Measurements from ENCODE around the gene ZNF311.
"Not testable (repeated sequence)": the region's sequence is repeated elsewhere in the genome, so short reads cannot be mapped to it uniquely, and the experiment has no call there.

Gene ZNF311

DNA sequence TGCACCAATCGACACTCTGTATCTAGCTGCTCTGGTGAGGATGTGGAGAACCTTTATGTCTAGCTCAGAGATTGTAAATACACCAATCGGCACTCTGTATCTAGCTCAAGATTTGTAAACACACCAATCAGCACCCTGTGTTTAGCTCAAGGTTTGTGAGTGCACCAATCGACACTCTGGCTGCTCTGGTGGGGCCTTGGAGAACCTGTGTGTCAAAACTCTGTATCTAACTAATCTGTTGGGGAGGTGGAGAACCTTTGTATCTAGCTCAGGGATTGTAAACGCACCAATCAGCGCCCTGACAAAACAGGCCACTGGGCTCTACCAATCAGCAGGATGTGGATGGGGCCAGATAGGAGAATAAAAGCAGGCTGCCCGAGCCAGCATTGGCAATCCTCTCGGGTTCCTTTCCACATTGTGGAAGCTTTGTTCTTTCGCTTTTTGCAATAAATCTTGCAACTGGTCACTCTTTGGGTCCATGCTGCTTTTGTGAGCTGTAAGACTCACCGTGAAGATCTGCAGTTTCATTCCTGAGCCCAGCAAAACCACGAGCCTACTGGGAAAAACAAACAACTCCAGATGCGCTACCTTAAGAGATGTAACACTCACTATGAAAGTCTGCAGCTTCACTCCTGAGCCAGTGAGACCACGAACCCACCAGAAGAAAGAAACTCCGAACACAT is 46.4 kb downstream of the ZNF311 start:
- not testable (repeated sequence) for H2AFZ ChIP-seq (ENCODE audit: low read depth, low read length); H3K9me3 ChIP-seq (ENCODE audit: low read length)

DNA sequence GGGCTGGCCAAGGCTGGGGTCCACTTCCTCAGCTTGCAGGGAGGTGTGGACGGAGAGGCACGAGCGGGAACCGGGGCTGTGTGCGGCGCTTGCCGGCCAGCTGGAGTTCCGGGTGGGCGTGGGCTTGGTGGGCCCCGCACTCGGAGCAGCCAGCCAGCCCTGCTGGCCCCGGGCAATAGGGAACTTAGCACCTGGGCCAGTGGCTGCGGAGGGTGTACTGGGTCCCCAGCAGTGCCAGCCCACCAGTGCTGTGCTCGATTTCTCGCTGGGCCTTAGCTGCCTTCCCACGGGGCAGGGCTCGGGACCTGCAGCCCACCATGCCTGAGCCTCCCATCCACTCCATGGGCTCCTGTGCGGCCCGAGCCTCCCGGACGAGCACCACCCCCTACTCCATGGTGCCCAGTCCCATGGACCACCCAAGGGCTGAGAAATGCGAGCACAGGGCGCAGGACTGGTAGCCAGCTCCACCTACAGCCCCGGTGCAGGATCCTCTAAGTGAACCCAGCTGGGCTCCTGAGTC is 47.3 kb downstream of the ZNF311 start:
- H3K9me3 ChIP-seq (ENCODE audit: low read length); H2AFZ ChIP-seq (ENCODE audit: low read depth, low read length); H3K4me1 ChIP-seq (ENCODE audit: insufficient read depth, low read length); H3K36me3 ChIP-seq (ENCODE audit: insufficient read depth, low read length); H3K27me3 ChIP-seq (ENCODE audit: insufficient read depth, low read length); H3K4me3 ChIP-seq (ENCODE audit: low read length): not testable (repeated sequence)

More for the DNA sequence above, 46.4 kb downstream of the ZNF311 start:
- not testable (repeated sequence) for H3K36me3 ChIP-seq (ENCODE audit: insufficient read depth, low read length); H3K4me3 ChIP-seq (ENCODE audit: low read length); H3K4me1 ChIP-seq (ENCODE audit: insufficient read depth, low read length); H3K27me3 ChIP-seq (ENCODE audit: insufficient read depth, low read length)

GRCh38 chr6:28956331-28956730 is 48.8 kb downstream of the ZNF311 start:
- no peaks in the 10 kb centered on the region for H3K4me1 ChIP-seq (ENCODE audit: insufficient read depth, low read length)
- H3K27me3 ChIP-seq (ENCODE audit: insufficient read depth, low read length): peaks cover 2% of the 10 kb centered on the region
- H3K9me3 ChIP-seq (ENCODE audit: low read length): no peaks in the 10 kb centered on the region
- H3K36me3 ChIP-seq (ENCODE audit: insufficient read depth, low read length): no peaks in the 10 kb centered on the region
- H2AFZ ChIP-seq (ENCODE audit: low read depth, low read length): no peak overlapping the region
- no peak overlapping the region for H3K4me3 ChIP-seq (ENCODE audit: low read length)

DNA sequence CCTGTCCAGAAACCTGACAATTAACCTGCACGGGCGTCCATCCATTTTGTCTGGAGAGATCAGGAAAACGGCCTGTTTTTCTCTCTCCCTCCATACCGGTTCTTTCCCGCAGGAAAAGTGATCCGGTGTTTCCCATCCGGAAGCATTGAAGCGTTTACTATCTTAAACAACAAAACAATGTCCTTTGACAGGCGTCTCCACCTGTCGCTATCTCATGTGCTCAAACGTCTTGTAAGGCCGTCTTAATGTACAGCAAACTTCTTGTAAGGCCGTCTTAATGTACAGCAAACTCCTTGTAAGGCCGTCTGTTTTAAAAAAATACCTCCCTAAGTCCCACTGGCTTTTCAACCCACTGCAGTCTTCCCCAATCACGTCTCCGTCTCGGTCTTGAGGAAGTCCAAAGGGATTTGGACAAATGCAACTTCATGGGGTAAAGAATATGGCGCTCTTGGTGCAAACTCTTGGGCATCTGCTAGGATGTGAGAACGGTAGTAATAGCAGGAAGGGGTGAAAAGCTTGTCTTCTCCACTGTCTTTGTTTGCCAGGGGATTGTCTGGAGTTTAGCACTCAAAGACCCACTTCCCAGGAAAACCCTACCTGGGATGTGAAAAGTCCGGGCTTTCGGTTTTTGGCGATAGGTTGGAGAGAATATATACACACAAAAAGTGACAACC is 51.4 kb downstream of the ZNF311 start:
- H3K27me3 ChIP-seq (ENCODE audit: insufficient read depth, low read length): peaks cover 2% of the 10 kb centered on the region
- no peaks in the 10 kb centered on the region for H3K4me1 ChIP-seq (ENCODE audit: insufficient read depth, low read length)
- peak overlapping the region; percentile 76 for H2AFZ ChIP-seq (ENCODE audit: low read depth, low read length)
- H3K36me3 ChIP-seq (ENCODE audit: insufficient read depth, low read length): no peaks in the 10 kb centered on the region
- H3K9me3 ChIP-seq (ENCODE audit: low read length): no peaks in the 10 kb centered on the region
- peak overlapping the region; percentile 53 for H3K4me3 ChIP-seq (ENCODE audit: low read length)

DNA sequence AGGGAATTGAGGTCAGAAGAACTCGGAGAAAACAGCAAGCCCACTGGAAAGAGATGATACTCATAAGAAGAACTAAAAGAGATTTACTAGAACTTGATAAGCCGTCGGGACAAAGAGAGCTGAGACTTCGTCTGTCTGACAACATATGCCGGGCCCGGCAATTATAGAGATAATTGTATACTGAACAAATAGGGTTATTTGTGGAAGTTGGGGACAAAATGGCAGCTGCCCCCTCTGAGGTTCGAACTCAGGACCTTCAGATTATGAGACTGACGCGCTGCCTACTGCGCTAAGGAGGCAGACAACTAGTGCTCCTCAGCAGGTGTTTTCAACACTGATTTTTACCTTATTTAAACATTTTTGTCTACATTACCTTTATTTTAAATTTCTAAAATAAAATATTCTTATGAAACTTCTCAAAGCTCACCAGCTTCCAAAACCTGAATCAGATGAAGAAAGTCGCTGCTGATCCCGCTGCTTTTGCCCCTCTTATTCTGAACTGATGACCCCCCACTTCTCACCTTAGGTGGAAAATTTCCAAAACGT is 52.0 kb downstream of the ZNF311 start:
- Histone ChIP-seq H3K4me1 (ENCODE audit: insufficient read depth, low read length) (no peaks in the 10 kb centered on the region), H3K36me3 (ENCODE audit: insufficient read depth, low read length) (no peaks in the 10 kb centered on the region), H3K9me3 (ENCODE audit: low read length) (no peaks in the 10 kb centered on the region), H2AFZ (ENCODE audit: low read depth, low read length) (peak overlapping the region; percentile 76), H3K27me3 (ENCODE audit: insufficient read depth, low read length) (peaks cover 2% of the 10 kb centered on the region), H3K4me3 (ENCODE audit: low read length) (peak overlapping the region; percentile 53)

GRCh38 chr6:28949656-28950195 is 55.4 kb downstream of the ZNF311 start:
- H3K9me3 ChIP-seq (ENCODE audit: low read length); H3K27me3 ChIP-seq (ENCODE audit: insufficient read depth, low read length); H3K4me1 ChIP-seq (ENCODE audit: insufficient read depth, low read length); H3K36me3 ChIP-seq (ENCODE audit: insufficient read depth, low read length); H3K4me3 ChIP-seq (ENCODE audit: low read length); H2AFZ ChIP-seq (ENCODE audit: low read depth, low read length): not testable (repeated sequence)

DNA sequence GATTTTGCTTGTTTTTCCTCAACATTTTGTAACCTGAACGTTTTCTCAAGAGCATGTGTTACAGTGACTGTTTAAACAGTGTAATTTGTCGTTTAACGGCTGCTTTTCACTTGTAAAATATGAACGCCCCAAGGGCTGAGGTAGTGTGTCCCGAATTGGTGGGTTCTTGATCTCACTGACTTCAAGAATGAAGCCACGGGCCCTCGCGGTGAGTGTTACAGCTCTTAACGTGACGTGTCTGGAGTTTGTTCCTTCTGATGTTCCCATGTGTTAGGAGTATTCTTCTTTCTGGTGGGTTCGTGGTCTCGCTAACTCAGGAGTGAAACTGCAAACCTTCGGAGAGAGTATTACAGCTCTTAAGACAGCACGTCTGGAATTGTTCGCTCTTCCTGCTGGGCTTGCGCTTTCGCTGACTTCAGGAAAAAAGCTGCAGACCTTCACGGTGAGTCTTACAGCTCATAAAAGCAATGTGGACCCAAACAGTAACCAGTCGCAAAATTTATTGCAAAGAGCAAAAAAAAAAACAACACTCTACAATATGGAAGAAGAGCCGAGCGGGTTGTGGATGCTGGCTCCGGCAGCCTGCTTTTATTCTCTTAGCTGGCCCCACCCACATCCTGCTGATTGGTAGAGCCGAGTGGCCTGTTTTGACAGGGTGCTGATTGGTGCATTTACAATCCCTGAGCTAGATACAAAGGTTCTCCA is 56.2 kb downstream of the ZNF311 start:
- no peaks in the 10 kb centered on the region for H3K9me3 ChIP-seq (ENCODE audit: low read length)
- H3K36me3 ChIP-seq (ENCODE audit: insufficient read depth, low read length): no peaks in the 10 kb centered on the region
- no peaks in the 10 kb centered on the region for H3K4me1 ChIP-seq (ENCODE audit: insufficient read depth, low read length)
- H3K4me3 ChIP-seq (ENCODE audit: low read length): no peak overlapping the region
- no peak overlapping the region for H2AFZ ChIP-seq (ENCODE audit: low read depth, low read length)
- no peaks in the 10 kb centered on the region for H3K27me3 ChIP-seq (ENCODE audit: insufficient read depth, low read length)

GRCh38 chr6:28947831-28948270 is 57.3 kb downstream of the ZNF311 start:
- Histone ChIP-seq H3K36me3 (ENCODE audit: insufficient read depth, low read length) (no peaks in the 10 kb centered on the region), H3K27me3 (ENCODE audit: insufficient read depth, low read length) (no peaks in the 10 kb centered on the region), H3K9me3 (ENCODE audit: low read length) (no peaks in the 10 kb centered on the region), H3K4me3 (ENCODE audit: low read length) (no peak overlapping the region), H3K4me1 (ENCODE audit: insufficient read depth, low read length) (no peaks in the 10 kb centered on the region), H2AFZ (ENCODE audit: low read depth, low read length) (no peak overlapping the region)

DNA sequence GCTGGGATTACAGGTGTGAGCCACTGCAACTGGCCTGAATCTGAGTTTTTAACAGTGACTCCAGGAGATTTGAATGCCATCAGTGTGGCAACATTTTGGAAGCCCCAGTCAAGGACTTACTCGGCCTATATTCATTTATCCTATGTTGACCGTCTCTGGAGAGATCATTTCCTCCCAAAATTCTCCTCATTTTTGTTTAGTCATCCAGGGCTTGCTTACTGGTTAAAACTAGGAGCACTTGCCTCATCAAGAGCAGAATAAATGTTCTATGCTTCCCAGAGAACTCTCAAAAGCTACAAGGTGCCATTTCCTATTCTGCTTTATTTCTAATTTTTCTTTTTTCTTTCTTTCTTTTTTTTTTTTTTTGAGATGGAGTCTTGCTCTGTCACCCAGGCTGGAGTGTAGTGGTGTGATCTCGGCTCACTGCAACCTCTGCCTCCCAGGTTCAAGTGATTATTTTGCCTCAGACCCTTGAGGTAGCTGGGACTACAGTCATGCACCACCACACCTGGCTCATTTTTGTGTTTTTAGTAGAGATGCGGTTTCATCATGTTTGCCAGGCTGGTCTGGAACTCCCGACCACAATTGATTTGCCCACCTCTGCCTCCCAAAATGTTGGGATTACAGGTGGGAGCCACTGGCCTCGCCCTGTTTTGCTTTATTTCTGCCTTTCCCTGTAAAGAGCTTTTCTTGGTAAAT is 57.9 kb downstream of the ZNF311 start:
- Histone ChIP-seq H3K4me1 (ENCODE audit: insufficient read depth, low read length) (no peaks in the 10 kb centered on the region), H3K27me3 (ENCODE audit: insufficient read depth, low read length) (no peaks in the 10 kb centered on the region), H3K9me3 (ENCODE audit: low read length) (no peaks in the 10 kb centered on the region), H2AFZ (ENCODE audit: low read depth, low read length) (no peak overlapping the region), H3K36me3 (ENCODE audit: insufficient read depth, low read length) (no peaks in the 10 kb centered on the region), H3K4me3 (ENCODE audit: low read length) (no peak overlapping the region)

GRCh38 chr6:28945349-28945748 is 59.8 kb downstream of the ZNF311 start:
- H3K27me3 ChIP-seq (ENCODE audit: insufficient read depth, low read length): no peaks in the 10 kb centered on the region
- no peaks in the 10 kb centered on the region for H3K36me3 ChIP-seq (ENCODE audit: insufficient read depth, low read length)
- no peaks in the 10 kb centered on the region for H3K4me1 ChIP-seq (ENCODE audit: insufficient read depth, low read length)
- no peak overlapping the region for H2AFZ ChIP-seq (ENCODE audit: low read depth, low read length)
- H3K9me3 ChIP-seq (ENCODE audit: low read length): no peaks in the 10 kb centered on the region
- no peak overlapping the region for H3K4me3 ChIP-seq (ENCODE audit: low read length)

All from neuron (in vitro differentiated cells).